Activated CD4-positive, alpha-beta T cell treated with anti-CD3 and anti-CD28 coated beads, Interleukin-2, amount 50 U/mL, for 1 hour (primary cell): ENCODE measurements around the gene GNRH2.
"Not testable (repeated sequence)": the region's sequence is repeated elsewhere in the genome, so short reads cannot be mapped to it uniquely, and the experiment has no call there.

ENCODE experiments used
- DNase-seq: peaks from one replicate; pipeline ENCODE4 v3.0.0-alpha.2; 2020

Gene GNRH2

GRCh38 chr20:3043322-3043721, at the start of gene GNRH2:
Gene GNRH2 (plus strand): TSS chr20:3043622. CDS start chr20:3044415, 793 bp downstream.
- DNase-seq, result no peak

GRCh38 chr20:2995796-2996195, 47.6 kb upstream of the GNRH2 start:
- DNase-seq, result no peak

- no peak for DNase-seq
These were observed 44.7 kb upstream of the GNRH2 start for GRCh38 chr20:2998728-2999127.

- no peak for DNase-seq
These were observed 42.4 kb upstream of the GNRH2 start for GRCh38 chr20:3000852-3001523.

GRCh38 chr20:3003416-3003815, 40.0 kb upstream of the GNRH2 start:
- DNase-seq, result no peak

GRCh38 chr20:3010985-3011723, 32.3 kb upstream of the GNRH2 start:
- no peak for DNase-seq

GRCh38 chr20:3011752-3012151, 31.7 kb upstream of the GNRH2 start:
- DNase-seq, result no peak

GRCh38 chr20:3013771-3014170, 29.7 kb upstream of the GNRH2 start:
- DNase-seq, result no peak

- DNase-seq, result no peak
These were observed 29.2 kb upstream of the GNRH2 start for GRCh38 chr20:3014179-3014578.

- no peak for DNase-seq
These were observed 28.8 kb upstream of the GNRH2 start for GRCh38 chr20:3014662-3015061.

GRCh38 chr20:3015302-3015701, 28.1 kb upstream of the GNRH2 start:
- DNase-seq, result not testable (repeated sequence)

- DNase-seq, result no peak
These were observed 22.1 kb upstream of the GNRH2 start for GRCh38 chr20:3021327-3021726.

- no peak for DNase-seq
These were observed 21.6 kb upstream of the GNRH2 start for GRCh38 chr20:3021777-3022176.

GRCh38 chr20:3022559-3023490, 20.6 kb upstream of the GNRH2 start:
- DNase-seq, result not testable (repeated sequence)

- no peak for DNase-seq
These were observed 15.4 kb upstream of the GNRH2 start for GRCh38 chr20:3027987-3028386.

GRCh38 chr20:3031524-3032147, 11.8 kb upstream of the GNRH2 start:
- DNase-seq, result no peak

- DNase-seq, result no peak
These were observed 10.8 kb upstream of the GNRH2 start for GRCh38 chr20:3032624-3033023.

GRCh38 chr20:3037654-3038053, 5.8 kb upstream of the GNRH2 start:
- no peak for DNase-seq

GRCh38 chr20:3038454-3038853, 5.0 kb upstream of the GNRH2 start:
- DNase-seq, result no peak

- DNase-seq, result no peak
These were observed 4.0 kb upstream of the GNRH2 start for GRCh38 chr20:3039426-3039825.

GRCh38 chr20:3040086-3040485, 3.3 kb upstream of the GNRH2 start:
- no peak for DNase-seq

GRCh38 chr20:3041854-3042409, 1.5 kb upstream of the GNRH2 start:
- DNase-seq, result no peak

GRCh38 chr20:3042625-3043024, 797 bp upstream of the GNRH2 start:
- DNase-seq, result no peak
